ENCODE data around the gene BCO1. TPM values are rescaled to one million over a fixed set of nuclear protein-coding genes. Genes with fewer than 3 reads are reported as not detected.
"Not testable (repeated sequence)": the region's sequence is repeated elsewhere in the genome, so short reads cannot be mapped to it uniquely, and the experiment has no call there.

The BCO1 gene
- total and polyA plus RNA-seq, 2 experiments from 2014 or later, result not detected

DNA sequence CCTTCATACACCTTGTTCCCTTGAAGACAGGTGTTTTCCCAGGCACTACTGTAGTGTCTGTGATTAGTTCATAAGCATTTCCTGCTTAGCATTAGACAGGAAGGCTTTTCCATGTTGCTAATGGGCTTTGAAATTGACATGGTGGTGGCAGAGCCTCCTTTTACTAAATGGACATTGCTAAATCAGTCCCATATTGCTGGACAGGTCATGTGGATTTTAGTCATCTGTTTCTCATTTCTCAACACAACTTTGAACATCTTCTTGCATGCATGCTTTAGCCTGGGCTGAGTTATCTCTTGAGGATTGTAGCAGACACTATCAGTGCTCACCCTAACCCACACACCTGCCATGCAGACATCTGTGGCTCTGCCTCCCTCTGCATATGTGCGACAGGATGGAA, 13.7 kb upstream of the BCO1 start:
- no peak for DNase-seq (ENCODE audit: low read depth in 1 of 2, low spot score in 1 of 2)
- Histone ChIP-seq H3K36me3 (no peaks in the 10 kb centered on the region), H3K4me1 (ENCODE audit: low read depth) (no peaks in the 10 kb centered on the region), H3K27ac (no peak overlapping the region), H3K4me3 (no peak overlapping the region), H3K27me3 (no peaks in the 10 kb centered on the region), H3K9me3 (ENCODE audit: low read depth) (no peaks in the 10 kb centered on the region)
- TF ChIP-seq, protein P1, sequence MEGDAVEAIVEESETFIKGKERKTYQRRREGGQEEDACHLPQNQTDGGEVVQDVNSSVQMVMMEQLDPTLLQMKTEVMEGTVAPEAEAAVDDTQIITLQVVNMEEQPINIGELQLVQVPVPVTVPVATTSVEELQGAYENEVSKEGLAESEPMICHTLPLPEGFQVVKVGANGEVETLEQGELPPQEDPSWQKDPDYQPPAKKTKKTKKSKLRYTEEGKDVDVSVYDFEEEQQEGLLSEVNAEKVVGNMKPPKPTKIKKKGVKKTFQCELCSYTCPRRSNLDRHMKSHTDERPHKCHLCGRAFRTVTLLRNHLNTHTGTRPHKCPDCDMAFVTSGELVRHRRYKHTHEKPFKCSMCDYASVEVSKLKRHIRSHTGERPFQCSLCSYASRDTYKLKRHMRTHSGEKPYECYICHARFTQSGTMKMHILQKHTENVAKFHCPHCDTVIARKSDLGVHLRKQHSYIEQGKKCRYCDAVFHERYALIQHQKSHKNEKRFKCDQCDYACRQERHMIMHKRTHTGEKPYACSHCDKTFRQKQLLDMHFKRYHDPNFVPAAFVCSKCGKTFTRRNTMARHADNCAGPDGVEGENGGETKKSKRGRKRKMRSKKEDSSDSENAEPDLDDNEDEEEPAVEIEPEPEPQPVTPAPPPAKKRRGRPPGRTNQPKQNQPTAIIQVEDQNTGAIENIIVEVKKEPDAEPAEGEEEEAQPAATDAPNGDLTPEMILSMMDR (IDR thresholded peaks at IDR 0.05; ENCODE audit: low read depth, low read length), result no peak

DNA sequence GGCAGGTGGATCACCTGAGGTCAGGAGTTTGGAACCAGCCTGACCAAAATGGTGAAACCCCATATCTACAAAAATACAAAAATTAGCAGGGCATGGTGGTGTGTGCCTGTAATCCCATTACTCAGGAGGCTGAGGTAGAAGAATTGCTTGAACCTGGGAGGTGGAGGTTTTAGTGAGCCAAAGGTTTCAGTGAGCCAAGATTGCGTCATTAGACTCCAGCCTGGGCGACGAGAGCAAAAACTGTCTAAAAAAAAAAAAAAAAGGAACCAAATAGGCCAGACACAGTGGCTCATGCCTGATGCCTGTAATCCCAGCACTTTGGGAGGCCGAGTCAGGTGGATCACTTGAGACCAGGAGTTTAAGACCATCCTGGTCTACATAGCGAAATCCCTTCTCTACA, 12.8 kb upstream of the BCO1 start:
- H3K9me3 ChIP-seq (ENCODE audit: low read depth); H3K4me3 ChIP-seq; DNase-seq (ENCODE audit: low read depth in 1 of 2, low spot score in 1 of 2); H3K27ac ChIP-seq; H3K4me1 ChIP-seq (ENCODE audit: low read depth); H3K27me3 ChIP-seq; H3K36me3 ChIP-seq: not testable (repeated sequence)

DNA sequence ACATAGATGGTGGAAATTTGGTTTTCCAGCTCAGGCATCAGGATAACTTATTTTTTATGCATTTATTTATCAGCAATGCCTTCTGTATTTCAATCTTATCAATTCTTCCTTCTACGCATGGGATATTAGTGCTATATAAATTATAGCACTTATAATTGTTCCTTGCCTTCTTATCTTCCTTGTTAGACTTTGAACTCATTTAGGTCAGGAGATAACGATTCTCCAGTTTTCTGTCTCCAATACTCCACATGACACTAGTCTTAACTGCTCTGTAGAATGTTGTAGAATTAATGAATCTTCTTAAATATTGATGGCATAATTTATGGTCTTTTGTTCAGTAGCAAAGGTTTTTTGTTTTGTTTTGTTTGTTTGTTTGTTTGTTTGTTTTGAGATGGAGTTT, 10.7 kb upstream of the BCO1 start:
- TF ChIP-seq, protein P1 (IDR thresholded peaks at IDR 0.05; ENCODE audit: low read depth, low read length), result no peak
- Histone ChIP-seq H3K4me3 (no peak overlapping the region), H3K27ac (no peak overlapping the region), H3K36me3 (no peaks in the 10 kb centered on the region), H3K9me3 (ENCODE audit: low read depth) (no peaks in the 10 kb centered on the region), H3K27me3 (no peaks in the 10 kb centered on the region), H3K4me1 (ENCODE audit: low read depth) (no peaks in the 10 kb centered on the region)
- DNase-seq (ENCODE audit: low read depth in 1 of 2, low spot score in 1 of 2), result no peak

DNA sequence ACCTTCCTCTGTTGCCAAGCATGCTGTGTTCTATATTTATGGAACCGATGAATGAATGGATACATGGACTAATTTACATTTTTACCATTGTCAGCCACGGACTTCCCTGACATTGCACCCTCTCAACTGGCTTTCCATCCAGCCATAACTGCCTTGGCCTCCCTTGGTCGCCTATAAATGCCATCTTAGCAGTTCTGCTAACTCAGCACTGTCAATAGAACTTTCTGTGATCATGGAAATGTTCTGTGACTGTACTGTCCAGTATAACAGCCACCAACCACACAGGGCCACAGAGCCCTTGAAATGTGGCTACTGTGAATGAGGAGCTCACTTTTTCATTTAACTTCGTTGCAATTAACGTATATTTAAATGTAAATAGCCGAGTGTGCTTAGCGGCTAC, 8.7 kb upstream of the BCO1 start:
- TF ChIP-seq, protein P1 (IDR thresholded peaks at IDR 0.05; ENCODE audit: low read depth, low read length), result no peak

DNA sequence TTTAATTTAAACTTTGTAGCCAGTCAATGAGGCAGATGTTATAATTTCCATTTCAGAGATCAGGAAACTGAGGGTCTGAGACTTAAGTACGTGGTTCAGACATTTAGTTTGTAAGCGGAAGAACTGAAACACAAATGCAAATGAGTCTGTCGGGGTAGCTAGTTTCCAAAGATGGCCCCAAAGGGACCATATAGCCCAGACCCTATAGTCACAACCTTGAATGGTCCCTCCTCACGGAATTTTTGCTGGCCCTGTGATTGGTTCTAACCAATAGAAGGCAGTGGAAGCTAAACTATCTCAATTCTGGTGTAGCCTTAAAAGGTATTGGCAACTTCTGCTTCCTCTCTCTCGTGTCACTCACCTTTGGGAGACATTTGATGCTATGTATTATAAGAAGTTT, 7.5 kb upstream of the BCO1 start:
- no peaks in the 10 kb centered on the region for H3K27me3 ChIP-seq
- TF ChIP-seq, protein P1 (IDR thresholded peaks at IDR 0.05; ENCODE audit: low read depth, low read length), result no peak
- no peak overlapping the region for H3K4me3 ChIP-seq
- H3K27ac ChIP-seq, result no peak overlapping the region
- no peaks in the 10 kb centered on the region for H3K4me1 ChIP-seq (ENCODE audit: low read depth)
- H3K36me3 ChIP-seq, result no peaks in the 10 kb centered on the region
- no peak for DNase-seq (ENCODE audit: low read depth in 1 of 2, low spot score in 1 of 2)
- H3K9me3 ChIP-seq (ENCODE audit: low read depth), result no peaks in the 10 kb centered on the region

More for the DNA sequence above, 8.7 kb upstream of the BCO1 start:
- no peaks in the 10 kb centered on the region for H3K9me3 ChIP-seq (ENCODE audit: low read depth)
- no peak overlapping the region for H3K4me3 ChIP-seq
- no peaks in the 10 kb centered on the region for H3K27me3 ChIP-seq
- no peaks in the 10 kb centered on the region for H3K36me3 ChIP-seq
- no peaks in the 10 kb centered on the region for H3K4me1 ChIP-seq (ENCODE audit: low read depth)
- no peak overlapping the region for H3K27ac ChIP-seq
- DNase-seq (ENCODE audit: low read depth in 1 of 2, low spot score in 1 of 2), result no peak

DNA sequence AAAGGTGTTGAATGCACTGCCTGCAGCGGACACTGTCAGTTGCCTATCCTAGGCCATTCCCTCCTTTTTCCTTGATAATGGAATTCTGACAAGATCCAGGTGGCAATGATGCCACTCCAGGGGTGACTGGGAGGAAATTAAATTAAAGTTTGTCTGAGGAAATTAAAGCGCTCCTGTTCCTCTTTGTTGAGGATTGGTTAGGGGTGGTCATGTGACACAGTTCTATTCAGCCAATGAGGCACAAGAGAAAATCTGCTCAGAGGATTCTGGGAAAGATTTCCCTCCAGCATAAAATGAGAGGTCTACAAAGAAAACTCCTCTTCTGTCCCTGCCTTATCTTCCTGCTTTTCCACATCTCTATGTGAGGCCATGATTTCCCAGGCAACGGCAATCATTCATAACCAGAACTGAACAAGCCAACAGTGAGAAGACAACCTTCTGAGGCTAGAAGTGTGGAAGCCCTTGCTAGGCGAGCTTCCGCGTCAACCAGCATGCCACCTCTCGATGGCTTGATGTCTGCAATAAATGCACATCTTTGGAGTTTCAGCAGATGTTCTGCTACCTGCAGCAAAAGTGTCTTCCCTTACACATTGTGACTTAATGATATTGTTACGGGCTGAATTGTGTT, 5.6 kb upstream of the BCO1 start:
- H3K4me1 ChIP-seq (ENCODE audit: low read depth), result no peaks in the 10 kb centered on the region
- no peaks in the 10 kb centered on the region for H3K9me3 ChIP-seq (ENCODE audit: low read depth)
- no peak overlapping the region for H3K27ac ChIP-seq
- no peaks in the 10 kb centered on the region for H3K36me3 ChIP-seq
- no peak for DNase-seq (ENCODE audit: low read depth in 1 of 2, low spot score in 1 of 2)
- H3K27me3 ChIP-seq, result no peaks in the 10 kb centered on the region
- H3K4me3 ChIP-seq, result no peak overlapping the region
- TF ChIP-seq, protein P1 (IDR thresholded peaks at IDR 0.05; ENCODE audit: low read depth, low read length), result no peak

Measured in cardiac muscle cell (in vitro differentiated cells and primary cell).